ENCODE results near the gene CPNE8.
A peak's percentile ranks its signal among the peaks of the same experiment; 100 is the strongest.

CPNE8 gene

GRCh38 chr12:38892976-38893375 lies 12.4 kb downstream of the CPNE8 start:
- DNase-seq, result no peak

DNA sequence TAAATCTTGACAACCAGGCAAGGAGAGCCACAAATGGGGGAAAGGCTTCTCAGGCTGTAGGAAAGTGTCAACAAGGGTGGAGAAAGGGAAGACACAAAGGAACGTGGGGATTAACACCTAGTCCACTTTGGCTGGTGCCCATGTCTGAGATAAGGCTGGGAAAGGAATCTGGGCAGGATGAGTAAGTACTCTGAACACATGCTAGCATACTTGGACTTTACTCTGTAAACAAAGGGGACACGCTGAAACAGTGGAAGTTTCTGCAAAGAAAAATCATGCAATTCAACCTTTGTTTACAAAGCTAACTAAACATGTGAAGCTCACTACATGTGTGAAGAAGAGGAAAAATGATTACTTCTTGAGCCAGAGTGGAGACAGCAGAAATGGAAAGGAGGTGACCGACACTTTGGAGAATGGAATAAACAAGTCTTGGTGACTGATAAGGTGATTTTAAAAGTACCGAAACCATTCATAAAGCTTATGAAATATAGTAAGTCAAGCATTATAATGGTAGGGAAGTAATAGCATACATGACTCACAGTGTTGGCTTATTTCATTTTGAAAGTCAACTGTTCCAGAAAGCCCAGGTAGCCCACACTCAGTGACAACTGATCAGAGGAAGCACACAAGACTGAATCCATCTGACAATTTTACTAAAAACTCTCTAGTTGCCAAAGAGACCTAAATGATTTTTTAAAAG lies 13.2 kb downstream of the CPNE8 start:
- no peak for DNase-seq

DNA sequence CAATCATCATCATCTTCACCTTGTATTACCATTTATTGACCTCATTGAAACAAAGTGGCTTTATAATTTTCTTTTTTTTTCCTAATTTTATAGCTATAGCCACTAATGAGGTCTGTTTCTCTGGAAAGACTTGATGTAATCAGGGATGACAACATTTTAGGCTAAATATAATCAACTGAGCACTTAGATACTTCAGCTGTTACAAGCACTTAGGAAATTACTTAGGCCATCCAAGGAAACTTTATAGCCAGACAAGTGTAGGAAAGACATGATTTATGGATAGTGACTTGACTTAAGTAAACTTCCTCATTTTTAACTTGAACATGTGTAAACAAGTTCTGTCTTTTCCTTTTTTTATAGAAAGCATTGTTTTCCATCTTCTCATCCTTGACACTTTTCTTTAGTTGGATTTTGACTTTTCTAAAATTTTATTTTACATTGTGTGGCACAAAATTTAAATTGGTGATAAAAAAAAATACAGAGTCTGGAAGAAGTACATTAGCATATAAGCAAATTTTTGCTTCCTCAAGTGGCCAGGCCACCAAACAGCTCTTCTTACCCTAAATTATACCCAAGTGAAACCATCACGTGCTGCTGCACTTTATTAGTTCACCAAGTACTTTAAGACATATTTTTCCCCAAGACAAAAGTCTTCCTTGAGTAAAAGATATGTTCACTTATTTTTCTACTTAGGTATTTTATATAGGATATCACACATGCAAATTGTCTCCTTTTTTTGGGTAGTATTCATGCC lies 15.1 kb downstream of the CPNE8 start:
- no peak for DNase-seq

- DNase-seq, result no peak
These were observed 16.0 kb downstream of the CPNE8 start for GRCh38 chr12:38889297-38889815.

DNA sequence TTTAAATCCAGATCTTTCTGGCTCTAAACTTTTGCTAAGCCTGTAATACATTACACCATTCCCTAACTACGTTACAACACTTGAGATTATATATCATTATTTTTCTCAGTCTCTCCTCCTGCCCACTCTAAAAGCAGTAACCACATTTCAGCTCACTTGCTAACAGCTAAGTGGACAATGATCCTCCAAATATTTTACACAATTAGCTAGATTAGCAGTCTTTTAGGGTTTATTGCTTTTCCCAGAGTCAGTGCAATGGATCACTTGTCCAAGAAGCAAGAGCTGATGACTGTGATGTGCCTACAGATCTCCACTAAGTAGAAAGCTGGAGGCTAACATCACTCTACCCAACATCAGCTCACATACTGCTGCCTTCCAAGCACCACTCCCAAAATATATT lies 17.6 kb downstream of the CPNE8 start:
- DNase-seq, result no peak

GRCh38 chr12:38886931-38887330 lies 18.5 kb downstream of the CPNE8 start:
- no peak for DNase-seq

DNA sequence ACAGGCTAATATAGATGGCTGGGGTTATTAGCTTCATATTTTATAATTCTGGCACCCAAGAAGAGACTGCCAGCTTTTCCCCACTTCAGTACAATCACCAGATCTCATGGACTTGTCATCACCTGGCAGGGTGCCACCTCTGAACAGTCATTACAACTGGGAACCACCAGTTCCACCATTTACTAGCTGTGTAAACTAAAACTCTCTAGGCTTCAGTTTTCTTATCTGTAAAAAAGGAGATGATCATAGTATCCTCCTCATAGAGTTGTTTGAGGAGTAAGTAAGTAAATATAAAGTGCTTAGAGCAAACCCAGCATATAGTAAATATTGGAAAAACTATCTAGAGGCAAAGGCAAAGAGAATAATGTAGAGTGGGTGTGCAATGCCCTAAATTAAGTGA lies 19.3 kb downstream of the CPNE8 start:
- DNase-seq, result no peak

DNA sequence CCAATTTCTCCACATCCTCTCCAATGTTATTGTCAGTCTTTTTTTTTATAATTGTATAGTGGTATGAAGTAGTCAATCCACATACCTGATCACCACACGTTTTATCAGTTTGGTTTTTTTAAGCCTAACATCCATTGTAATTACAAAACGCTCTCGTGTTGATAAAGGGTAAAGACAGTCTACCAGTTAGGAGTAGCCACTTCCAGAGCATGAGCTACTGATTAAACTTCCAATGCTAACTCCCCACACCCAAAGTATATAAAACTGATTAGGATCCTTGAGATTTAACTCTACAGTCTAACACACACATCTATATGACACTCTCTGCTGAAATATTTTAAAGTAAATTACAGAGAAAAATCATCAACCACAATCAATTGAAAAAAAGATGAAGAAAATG lies 20.7 kb downstream of the CPNE8 start:
- DNase-seq, result no peak

DNA sequence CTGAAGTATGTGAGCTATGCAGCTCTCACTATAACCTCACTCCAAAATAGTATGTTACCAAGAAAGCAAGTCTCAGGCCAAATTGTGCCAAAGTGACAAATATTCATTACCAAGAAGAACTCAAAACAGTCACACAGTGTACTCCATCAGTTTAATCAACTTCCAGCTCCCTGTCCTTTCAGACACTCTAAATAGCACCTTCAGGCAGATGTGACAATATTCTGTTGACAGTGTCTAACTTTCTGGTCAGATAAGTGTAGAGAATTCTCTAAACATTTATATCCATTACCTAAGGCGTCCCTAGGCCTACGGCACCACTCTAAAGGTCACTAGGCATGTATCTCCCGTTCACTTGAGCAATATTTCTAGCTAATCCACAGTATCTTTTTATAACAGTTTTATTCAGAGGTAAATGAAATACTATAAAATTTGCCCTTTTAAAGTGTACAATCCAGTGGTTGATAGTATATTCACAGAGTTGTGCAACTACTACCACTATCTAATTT lies 21.7 kb downstream of the CPNE8 start:
- DNase-seq, result no peak

DNA sequence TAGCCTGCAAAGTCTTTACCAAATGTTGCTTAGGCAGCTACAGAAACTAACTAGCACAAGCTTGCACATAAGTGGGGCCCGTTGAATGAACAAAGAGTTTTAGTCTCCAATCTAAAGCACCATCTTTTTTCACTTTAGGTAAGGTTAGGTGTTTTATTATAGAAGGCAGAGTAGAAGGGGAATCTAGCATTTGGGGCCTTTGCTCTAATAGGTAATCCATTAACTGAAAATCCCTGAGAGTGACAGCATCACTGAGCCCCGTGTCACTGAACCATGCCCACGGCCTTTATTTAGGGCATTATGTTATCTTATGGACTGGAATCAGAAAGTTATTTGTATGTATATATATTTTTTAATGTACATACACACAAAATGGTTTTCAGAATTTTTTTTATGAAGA lies 25.1 kb downstream of the CPNE8 start:
- no peak for DNase-seq

GRCh38 chr12:38878986-38879385 lies 26.4 kb downstream of the CPNE8 start:
- DNase-seq, result no peak

DNA sequence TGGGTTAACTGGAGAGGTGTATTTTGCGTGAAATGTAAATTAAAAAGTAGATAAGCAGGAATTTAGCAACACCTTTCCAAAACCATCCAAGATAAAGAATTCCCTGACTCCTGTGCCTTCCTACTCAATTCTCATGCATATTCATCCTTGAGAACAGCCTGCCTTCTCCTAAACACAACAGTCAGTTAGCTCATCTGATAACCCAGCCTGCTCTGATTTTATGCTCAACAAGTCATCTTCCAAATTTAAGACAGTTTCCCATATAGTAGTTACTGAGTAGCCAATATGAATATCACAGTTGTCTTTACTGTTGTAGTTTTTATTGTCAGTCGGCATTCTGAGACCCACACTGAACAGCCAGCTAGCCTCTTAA lies 27.1 kb downstream of the CPNE8 start:
- no peak for DNase-seq

DNA sequence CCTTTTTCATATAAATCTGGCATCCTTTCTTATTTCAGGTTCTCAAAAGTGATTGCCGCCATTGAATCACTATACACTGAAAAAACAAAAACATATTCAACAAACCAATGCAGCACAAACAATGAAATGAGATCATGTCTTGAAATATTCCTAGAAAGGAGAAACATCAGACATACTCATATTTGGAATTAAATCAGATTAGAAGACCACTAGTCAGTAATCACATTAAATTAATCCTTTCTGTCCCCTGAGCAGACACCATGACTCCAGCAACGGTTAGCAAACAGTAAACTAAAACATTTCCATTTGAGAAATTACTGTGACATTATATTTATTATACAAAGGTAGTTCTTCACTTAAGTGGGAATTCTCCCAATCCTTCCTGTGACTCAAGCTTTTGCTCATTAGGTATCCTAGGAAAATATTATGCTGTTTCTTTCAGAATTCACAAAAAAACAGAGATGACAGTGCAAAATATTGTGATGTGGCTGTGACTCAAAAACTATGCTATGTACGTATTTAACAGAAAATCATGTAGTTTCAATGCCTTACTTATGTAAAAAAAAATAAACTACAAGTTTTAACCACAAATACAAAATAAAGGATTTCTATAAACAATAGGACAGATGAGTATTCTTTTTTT lies 29.7 kb downstream of the CPNE8 start:
- DNase-seq, result no peak

DNA sequence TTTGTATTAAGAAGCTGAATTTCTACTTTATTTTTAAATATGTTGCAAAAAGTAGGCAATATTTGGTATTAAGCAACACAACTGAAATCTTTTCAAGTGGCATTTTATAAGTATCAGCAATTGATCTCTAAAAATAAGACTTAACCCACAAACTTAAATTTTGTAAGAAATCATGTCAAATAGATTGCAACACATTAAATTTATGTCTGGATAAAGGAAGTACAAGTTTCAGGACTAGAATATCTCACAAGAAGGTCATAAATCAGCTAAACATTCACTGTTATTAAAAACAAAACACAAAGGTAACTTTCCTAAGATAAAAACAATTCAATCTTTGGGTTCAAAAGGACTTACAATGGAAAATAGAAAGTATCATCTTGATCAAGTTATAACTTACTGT lies 32.8 kb downstream of the CPNE8 start:
- no peak for DNase-seq

GRCh38 chr12:38872156-38872555 lies 33.2 kb downstream of the CPNE8 start:
- no peak for DNase-seq

DNA sequence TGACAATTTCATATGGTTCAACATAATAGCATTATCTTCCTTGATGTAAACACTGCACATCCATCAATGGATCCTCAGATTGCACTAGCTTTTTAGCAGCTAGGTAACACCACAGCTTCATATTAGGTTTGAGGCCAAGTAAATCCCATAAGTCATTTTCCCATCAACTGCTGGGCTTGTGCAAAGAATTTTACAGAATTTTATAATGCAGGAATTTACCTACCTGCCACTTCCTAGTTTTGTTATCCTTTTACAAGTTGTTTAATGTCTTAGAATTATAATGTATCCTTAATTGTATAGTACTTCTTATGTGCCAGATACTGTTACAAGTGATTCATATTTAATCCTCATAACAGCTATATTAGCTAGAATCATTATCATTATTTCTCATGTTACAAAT lies 36.4 kb downstream of the CPNE8 start:
- DNase-seq, result no peak

DNA sequence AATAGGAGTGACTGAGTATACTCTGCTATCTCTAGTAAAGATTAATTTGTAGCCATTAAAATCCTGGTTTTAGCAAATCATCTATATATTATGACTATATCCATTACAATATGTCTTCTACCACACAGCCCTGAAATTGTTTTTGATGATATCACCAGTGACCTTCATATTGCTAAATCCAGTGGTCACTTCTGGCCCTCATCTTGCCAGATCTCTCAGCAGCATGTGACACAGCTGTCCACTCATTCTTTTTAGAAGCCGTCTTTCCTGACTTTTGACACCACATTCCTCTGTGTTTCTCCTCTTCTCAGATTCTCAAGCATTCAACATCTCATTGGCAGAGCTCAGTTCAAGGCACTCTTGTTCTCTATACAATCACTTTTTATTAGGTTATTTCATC lies 54.9 kb downstream of the CPNE8 start:
- no peak for DNase-seq

GRCh38 chr12:38847247-38847646 lies 58.1 kb downstream of the CPNE8 start:
- DNase-seq, result no peak

GRCh38 chr12:38844267-38844666 lies 61.1 kb downstream of the CPNE8 start:
- no peak for DNase-seq

- DNase-seq, result no peak
These were observed 67.1 kb downstream of the CPNE8 start for GRCh38 chr12:38838056-38838850.

DNA sequence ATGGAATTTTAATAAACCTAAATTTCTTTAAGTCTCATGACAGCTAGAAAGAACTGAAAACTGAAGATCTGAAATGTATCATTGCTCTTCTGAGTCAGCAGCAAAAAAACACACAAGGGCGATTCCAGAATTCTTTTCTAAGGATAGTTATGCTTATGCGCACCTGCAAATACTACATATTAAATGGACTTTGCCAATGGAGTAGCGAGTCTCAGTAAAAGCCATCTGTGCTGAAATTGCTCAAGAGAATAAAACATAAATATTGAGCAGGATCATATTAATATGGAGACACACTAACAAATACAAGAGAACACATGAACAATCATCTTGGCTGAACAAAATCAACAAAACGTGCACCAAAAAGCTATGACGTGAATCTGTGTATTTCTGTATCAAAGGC lies 73.7 kb downstream of the CPNE8 start:
- DNase-seq, result no peak

DNA sequence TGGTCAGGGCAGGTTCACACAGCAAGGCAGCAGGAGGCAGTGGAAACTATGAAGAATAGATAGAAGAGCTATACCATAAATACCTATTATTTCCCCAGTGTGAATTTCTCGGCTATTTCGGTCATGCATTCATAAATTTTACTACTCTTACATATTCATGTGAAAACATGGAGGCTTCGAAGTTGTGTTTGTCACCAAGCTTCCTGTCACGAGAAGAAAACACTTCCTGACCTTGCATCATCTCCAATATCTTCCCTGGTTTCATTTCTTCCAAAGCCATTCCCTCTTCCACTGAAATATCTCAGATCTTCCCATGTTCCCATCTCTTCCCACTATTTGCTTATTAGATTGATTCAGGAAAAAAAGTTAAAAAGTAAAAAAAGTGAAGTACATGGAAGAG lies 80.4 kb downstream of the CPNE8 start:
- DNase-seq, result no peak

- peak; percentile 1 for DNase-seq
These were observed 81.7 kb downstream of the CPNE8 start for GRCh38 chr12:38823738-38824137.
